ENCODE data around the gene WRAP53.
A peak's percentile ranks its signal among the peaks of the same experiment; 100 is the strongest.

WRAP53 gene

GRCh38 chr17:7647018-7647417 is 41.3 kb upstream of the WRAP53 start:
- TF ChIP-seq USF1 (IDR thresholded peaks at IDR 0.05) (no peak), TEAD4 (IDR thresholded peaks at IDR 0.05) (no peak), CEBPB (IDR thresholded peaks at IDR 0.05) (no peak), FOXM1 (IDR thresholded peaks at IDR 0.05; ENCODE audit: borderline replicate concordance, low read depth) (no peak), RAD21 (IDR thresholded peaks at IDR 0.05; ENCODE audit: low read depth) (no peak), ZBTB7A (IDR thresholded peaks at IDR 0.05; ENCODE audit: low read depth) (no peak), NFIC (IDR thresholded peaks at IDR 0.05) (no peak), YY1 (IDR thresholded peaks at IDR 0.05; ENCODE audit: low read depth) (no peak), CREB1 (IDR thresholded peaks at IDR 0.05; ENCODE audit: low read depth) (no peak), TAF1 (IDR thresholded peaks at IDR 0.05; ENCODE audit: low read depth) (no peak), TCF12 (IDR thresholded peaks at IDR 0.05; ENCODE audit: low read depth) (no peak), EGR1 (IDR thresholded peaks at IDR 0.05) (no peak), MAX (IDR thresholded peaks at IDR 0.05) (no peak), EP300 (IDR thresholded peaks at IDR 0.05; ENCODE audit: borderline replicate concordance) (no peak)
- TF ChIP-seq, protein P1, sequence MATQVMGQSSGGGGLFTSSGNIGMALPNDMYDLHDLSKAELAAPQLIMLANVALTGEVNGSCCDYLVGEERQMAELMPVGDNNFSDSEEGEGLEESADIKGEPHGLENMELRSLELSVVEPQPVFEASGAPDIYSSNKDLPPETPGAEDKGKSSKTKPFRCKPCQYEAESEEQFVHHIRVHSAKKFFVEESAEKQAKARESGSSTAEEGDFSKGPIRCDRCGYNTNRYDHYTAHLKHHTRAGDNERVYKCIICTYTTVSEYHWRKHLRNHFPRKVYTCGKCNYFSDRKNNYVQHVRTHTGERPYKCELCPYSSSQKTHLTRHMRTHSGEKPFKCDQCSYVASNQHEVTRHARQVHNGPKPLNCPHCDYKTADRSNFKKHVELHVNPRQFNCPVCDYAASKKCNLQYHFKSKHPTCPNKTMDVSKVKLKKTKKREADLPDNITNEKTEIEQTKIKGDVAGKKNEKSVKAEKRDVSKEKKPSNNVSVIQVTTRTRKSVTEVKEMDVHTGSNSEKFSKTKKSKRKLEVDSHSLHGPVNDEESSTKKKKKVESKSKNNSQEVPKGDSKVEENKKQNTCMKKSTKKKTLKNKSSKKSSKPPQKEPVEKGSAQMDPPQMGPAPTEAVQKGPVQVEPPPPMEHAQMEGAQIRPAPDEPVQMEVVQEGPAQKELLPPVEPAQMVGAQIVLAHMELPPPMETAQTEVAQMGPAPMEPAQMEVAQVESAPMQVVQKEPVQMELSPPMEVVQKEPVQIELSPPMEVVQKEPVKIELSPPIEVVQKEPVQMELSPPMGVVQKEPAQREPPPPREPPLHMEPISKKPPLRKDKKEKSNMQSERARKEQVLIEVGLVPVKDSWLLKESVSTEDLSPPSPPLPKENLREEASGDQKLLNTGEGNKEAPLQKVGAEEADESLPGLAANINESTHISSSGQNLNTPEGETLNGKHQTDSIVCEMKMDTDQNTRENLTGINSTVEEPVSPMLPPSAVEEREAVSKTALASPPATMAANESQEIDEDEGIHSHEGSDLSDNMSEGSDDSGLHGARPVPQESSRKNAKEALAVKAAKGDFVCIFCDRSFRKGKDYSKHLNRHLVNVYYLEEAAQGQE (IDR thresholded peaks at IDR 0.05; ENCODE audit: low read depth) = no peak

- no peak for TF ChIP-seq TCF12 (IDR thresholded peaks at IDR 0.05; ENCODE audit: low read depth)
- no peak for TF ChIP-seq NFIC (IDR thresholded peaks at IDR 0.05)
- TF ChIP-seq CEBPB (IDR thresholded peaks at IDR 0.05) = no peak
- no peak for TF ChIP-seq FOXM1 (IDR thresholded peaks at IDR 0.05; ENCODE audit: borderline replicate concordance, low read depth)
- no peak for TF ChIP-seq ZBTB7A (IDR thresholded peaks at IDR 0.05; ENCODE audit: low read depth)
- no peak for TF ChIP-seq TAF1 (IDR thresholded peaks at IDR 0.05; ENCODE audit: low read depth)
- no peak for TF ChIP-seq RAD21 (IDR thresholded peaks at IDR 0.05; ENCODE audit: low read depth)
- TF ChIP-seq EGR1 (IDR thresholded peaks at IDR 0.05) = no peak
These were observed 37.7 kb upstream of the WRAP53 start, which contains the start of gene ATP1B2 for GRCh38 chr17:7650509-7651096. Gene ATP1B2 (plus strand): TSS chr17:7650926. CDS start chr17:7651519, 593 bp downstream.

GRCh38 chr17:7651097-7651664 is 37.1 kb upstream of the WRAP53 start:
- TF ChIP-seq CREB1 (IDR thresholded peaks at IDR 0.05; ENCODE audit: low read depth) = no peak
- 0 out of 2 replicates have a peak, but pooled peaks have one; percentile 12 for TF ChIP-seq MAX (IDR thresholded peaks at IDR 0.05)

DNA sequence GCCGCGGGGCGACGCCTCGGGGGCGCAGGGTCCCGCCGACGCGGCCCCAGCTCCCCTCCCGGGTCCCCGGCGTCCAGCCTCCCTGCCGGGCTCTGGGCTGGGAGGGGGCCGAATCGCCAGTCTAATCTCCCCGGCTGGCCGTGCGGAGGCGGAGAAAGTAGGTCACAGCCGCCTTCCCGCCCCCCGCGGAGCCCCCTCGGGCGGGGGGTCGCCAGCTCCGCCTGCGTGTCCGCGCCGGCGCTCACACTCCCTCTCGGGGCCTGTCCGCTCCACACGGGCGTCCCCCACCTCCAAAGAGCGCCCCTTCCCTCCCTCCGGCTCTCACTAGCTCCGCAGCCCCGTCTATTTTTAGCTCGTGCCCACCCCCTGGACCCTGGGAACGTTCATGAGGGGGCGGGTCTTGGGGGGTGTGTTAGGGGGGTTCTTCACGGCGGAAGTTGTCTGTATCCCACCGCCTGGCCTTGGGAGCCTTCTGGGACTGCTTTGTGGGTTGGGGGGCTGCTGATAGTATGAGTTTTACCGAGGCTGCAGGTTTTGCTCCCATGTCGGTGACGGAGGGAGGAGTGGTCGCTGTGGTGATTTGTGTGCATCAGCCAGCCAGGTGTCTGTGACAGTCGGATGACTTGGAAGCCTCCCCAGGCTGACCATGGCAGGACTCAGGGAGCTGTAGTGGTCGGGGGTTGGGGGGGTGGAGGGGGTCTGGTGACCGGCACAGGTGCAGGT is 36.5 kb upstream of the WRAP53 start:
- TF ChIP-seq EP300 (IDR thresholded peaks at IDR 0.05; ENCODE audit: borderline replicate concordance) (no peak), CREB1 (IDR thresholded peaks at IDR 0.05; ENCODE audit: low read depth) (no peak), TAF1 (IDR thresholded peaks at IDR 0.05; ENCODE audit: low read depth) (no peak), USF1 (IDR thresholded peaks at IDR 0.05) (no peak), ZBTB7A (IDR thresholded peaks at IDR 0.05; ENCODE audit: low read depth) (no peak; the same call in none of the 2 replicates), EGR1 (IDR thresholded peaks at IDR 0.05) (no peak), MAX (IDR thresholded peaks at IDR 0.05) (no peak), CEBPB (IDR thresholded peaks at IDR 0.05) (no peak)

- TF ChIP-seq, protein P1 (IDR thresholded peaks at IDR 0.05; ENCODE audit: low read depth) = no peak
- TF ChIP-seq NFIC (IDR thresholded peaks at IDR 0.05) (no peak), TEAD4 (IDR thresholded peaks at IDR 0.05) (no peak), RAD21 (IDR thresholded peaks at IDR 0.05; ENCODE audit: low read depth) (no peak), YY1 (IDR thresholded peaks at IDR 0.05; ENCODE audit: low read depth) (no peak), USF1 (IDR thresholded peaks at IDR 0.05) (no peak), TAF1 (IDR thresholded peaks at IDR 0.05; ENCODE audit: low read depth) (no peak), ZBTB7A (IDR thresholded peaks at IDR 0.05; ENCODE audit: low read depth) (no peak), EGR1 (IDR thresholded peaks at IDR 0.05) (no peak), MAX (IDR thresholded peaks at IDR 0.05) (no peak), CEBPB (IDR thresholded peaks at IDR 0.05) (no peak), CREB1 (IDR thresholded peaks at IDR 0.05; ENCODE audit: low read depth) (no peak), TCF12 (IDR thresholded peaks at IDR 0.05; ENCODE audit: low read depth) (no peak), EP300 (IDR thresholded peaks at IDR 0.05; ENCODE audit: borderline replicate concordance) (no peak), FOXM1 (IDR thresholded peaks at IDR 0.05; ENCODE audit: borderline replicate concordance, low read depth) (no peak)
These were observed 35.6 kb upstream of the WRAP53 start for GRCh38 chr17:7652388-7653356.

All from Ishikawa (cell line).